PC-9 (cell line): ENCODE data around the gene RCN1. TPM values are rescaled to one million over a fixed set of nuclear protein-coding genes. Genes with fewer than 3 reads are reported as not detected.

Experiments
- BruUV-seq: library from RNA; stranded (reverse); fragments of 400-500 nt; replicated peaks from 2 replicates; lab custom pipeline; 2021; lab: Mats Ljungman, UMichigan
- CTCF ChIA-PET: fragments of 300-600 bp; sonication (Branson Sonifier 250); formaldehyde crosslinking; loops from one replicate; lab custom pipeline; 2022; ENCODE audit warnings: antibody characterized with exemption; lab: Charles Lee
- POLR2A ChIA-PET: fragments of 300-600 bp; sonication (Branson Sonifier 250); formaldehyde crosslinking; loops from one replicate; lab custom pipeline; 2022; ENCODE audit warnings: antibody characterized with exemption; ENCODE audit not compliant: unreplicated experiment; lab: Charles Lee
- DNase-seq, 2 experiments: peaks; one replicate each; pipeline versions ENCODE4 v3.0.0 to v3.0.0-alpha.2; 2015 to 2022; ENCODE audit warnings: mixed read lengths in 1 of 2
- H2AFZ ChIP-seq: fragments of 200-600 bp; sonication (generic); 2 replicates; pipeline ENCODE4 v1.8.1; 2017; ENCODE audit warnings: antibody characterized with exemption
- H3F3A ChIP-seq: fragments of 200-600 bp; sonication (generic); 2 replicates; pipeline ENCODE4 v1.8.1; 2017; ENCODE audit warnings: antibody characterized with exemption, mild to moderate bottlenecking, low read depth; ENCODE audit not compliant: insufficient read depth
- H3K27ac ChIP-seq: fragments of 200-600 bp; sonication (generic); 2 replicates; pipeline ENCODE4 v1.6.1; 2016; ENCODE audit warnings: mixed run types
- H3K27me3 ChIP-seq: fragments of 200-600 bp; sonication (generic); 2 replicates; pipeline ENCODE4 v1.6.1; 2016; ENCODE audit warnings: low read depth, mixed run types; ENCODE audit not compliant: insufficient read depth
- H3K36me3 ChIP-seq: fragments of 200-600 bp; sonication (generic); 2 replicates; pipeline ENCODE4 v1.6.1; 2016; ENCODE audit warnings: low read depth, mixed run types
- H3K4me1 ChIP-seq: fragments of 200-600 bp; sonication (generic); replicated peaks from 2 replicates; pipeline ENCODE4 v1.6.1; 2016; ENCODE audit warnings: mixed run types; ENCODE audit not compliant: insufficient read depth
- H3K4me2 ChIP-seq: fragments of 200-600 bp; sonication (generic); 2 replicates; pipeline ENCODE4 v1.6.1; 2017; ENCODE audit warnings: mixed run types
- H3K4me3 ChIP-seq: fragments of 200-600 bp; sonication (generic); 2 replicates; pipeline ENCODE4 v1.6.1; 2016; ENCODE audit warnings: mixed run types
- H3K79me2 ChIP-seq: fragments of 200-600 bp; sonication (generic); 2 replicates; pipeline ENCODE4 v1.6.1; 2017; ENCODE audit warnings: low read depth, mixed run types
- H3K9me2 ChIP-seq: fragments of 200-600 bp; sonication (generic); 2 replicates; pipeline ENCODE4 v1.8.1; 2017; ENCODE audit warnings: mild to moderate bottlenecking; ENCODE audit not compliant: insufficient read depth
- H3K9me3 ChIP-seq: fragments of 200-600 bp; sonication (generic); 2 replicates; pipeline ENCODE4 v1.8.1; 2016; ENCODE audit warnings: low read depth; ENCODE audit not compliant: insufficient read depth
- H4K20me1 ChIP-seq: fragments of 200-600 bp; sonication (generic); 2 replicates; pipeline ENCODE4 v1.8.1; 2017; ENCODE audit not compliant: insufficient read depth
- EZH2 ChIP-seq: fragments of 200-600 bp; sonication (generic); IDR thresholded peaks from 2 replicates; pipeline ENCODE4 v1.8.0; 2017; ENCODE audit warnings: antibody characterized with exemption, low read depth
- intact Hi-C: fragments of 100-400 bp; cut with micrococcal nuclease; formaldehyde crosslinking; loops from one replicate; pipeline ENCODE4 v1.10.0; 2022; ENCODE audit not compliant: unreplicated experiment
- total RNA-seq: library from RNA; stranded (reverse); gene quantifications from 2 replicates; pipeline ENCODE4 v1.2.3, GENCODE V29; 2021
- TF ChIP-seq, protein P1 (sequence below): fragments of 200-600 bp; sonication (generic); conservative IDR thresholded peaks from 2 replicates; pipeline ENCODE4 v1.6.1; 2017; ENCODE audit warnings: mixed run types, antibody characterized with exemption, mild to moderate bottlenecking, moderate library complexity

RCN1 gene
- total RNA-seq, 1 experiment from 2014 or later = 206 TPM

DNA sequence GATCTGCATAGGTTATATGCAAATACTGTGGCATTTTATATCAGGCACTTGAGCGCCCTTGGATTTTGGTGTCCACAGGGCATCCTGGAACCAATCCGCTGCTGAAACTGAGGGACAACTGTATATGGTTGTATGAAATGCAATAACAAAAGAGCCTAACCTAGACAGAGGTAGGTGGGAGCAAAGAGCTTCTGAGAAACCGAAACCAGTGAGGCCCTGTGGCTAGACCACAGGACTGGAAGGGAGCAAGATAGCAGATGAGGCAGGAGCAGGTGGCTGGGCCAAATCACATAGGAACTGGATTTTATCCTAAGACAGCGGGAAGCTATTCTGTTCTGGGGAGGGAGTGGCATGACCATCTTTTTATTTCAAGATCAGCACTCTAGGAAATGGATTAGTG, 30.1 kb downstream of the RCN1 start:
- DNase-seq = no peak
- Histone ChIP-seq H3K9me2 (peaks cover 5% of the 10 kb centered on the region; the same call in 1 of the 2 replicates), H3K36me3 (no peaks in the 10 kb centered on the region), H3K27ac (no peak overlapping the region), H4K20me1 (no peaks in the 10 kb centered on the region), H3K4me3 (no peak overlapping the region), H2AFZ (no peak overlapping the region), H3F3A (peaks cover 7% of the 10 kb centered on the region; the same call in 1 of the 2 replicates), H3K4me2 (no peak overlapping the region), H3K79me2 (no peaks in the 10 kb centered on the region), H3K4me1 (peaks cover 21% of the 10 kb centered on the region), H3K27me3 (no peaks in the 10 kb centered on the region), H3K9me3 (0 out of 2 replicates have a peak, but pooled peaks cover 3% of the 10 kb centered on the region)
- TF ChIP-seq, protein P1, sequence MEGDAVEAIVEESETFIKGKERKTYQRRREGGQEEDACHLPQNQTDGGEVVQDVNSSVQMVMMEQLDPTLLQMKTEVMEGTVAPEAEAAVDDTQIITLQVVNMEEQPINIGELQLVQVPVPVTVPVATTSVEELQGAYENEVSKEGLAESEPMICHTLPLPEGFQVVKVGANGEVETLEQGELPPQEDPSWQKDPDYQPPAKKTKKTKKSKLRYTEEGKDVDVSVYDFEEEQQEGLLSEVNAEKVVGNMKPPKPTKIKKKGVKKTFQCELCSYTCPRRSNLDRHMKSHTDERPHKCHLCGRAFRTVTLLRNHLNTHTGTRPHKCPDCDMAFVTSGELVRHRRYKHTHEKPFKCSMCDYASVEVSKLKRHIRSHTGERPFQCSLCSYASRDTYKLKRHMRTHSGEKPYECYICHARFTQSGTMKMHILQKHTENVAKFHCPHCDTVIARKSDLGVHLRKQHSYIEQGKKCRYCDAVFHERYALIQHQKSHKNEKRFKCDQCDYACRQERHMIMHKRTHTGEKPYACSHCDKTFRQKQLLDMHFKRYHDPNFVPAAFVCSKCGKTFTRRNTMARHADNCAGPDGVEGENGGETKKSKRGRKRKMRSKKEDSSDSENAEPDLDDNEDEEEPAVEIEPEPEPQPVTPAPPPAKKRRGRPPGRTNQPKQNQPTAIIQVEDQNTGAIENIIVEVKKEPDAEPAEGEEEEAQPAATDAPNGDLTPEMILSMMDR = no peak
- no peak for TF ChIP-seq EZH2
- no TSS peak for BruUV-seq
- ChIA-PET POLR2A (no interaction called here), CTCF (no interaction called here)
- intact Hi-C loops = no loop called here

DNA sequence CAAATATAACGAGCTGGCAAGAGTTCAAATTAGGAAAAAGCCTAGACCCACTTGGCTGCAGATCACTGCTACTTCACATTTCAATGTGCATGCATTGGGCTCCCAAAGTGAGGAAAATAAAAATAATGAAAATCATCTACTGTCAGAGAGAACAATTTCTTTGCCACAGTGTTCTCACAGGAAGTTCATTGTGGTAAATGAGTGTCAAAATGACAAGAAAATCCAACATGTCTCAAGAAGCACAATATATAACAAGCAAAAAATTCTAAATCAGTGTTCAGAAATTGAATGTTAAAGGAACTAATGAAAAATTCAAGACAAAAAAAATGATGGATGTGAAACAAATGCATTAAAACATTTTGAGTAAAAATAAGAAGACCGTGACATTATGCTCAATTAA, 31.3 kb downstream of the RCN1 start:
- Histone ChIP-seq H3K27me3 (no peaks in the 10 kb centered on the region), H3K79me2 (no peaks in the 10 kb centered on the region), H3K27ac (no peak overlapping the region), H3K4me2 (no peak overlapping the region), H3K4me3 (no peak overlapping the region), H3K9me3 (0 out of 2 replicates have a peak, but pooled peaks cover 3% of the 10 kb centered on the region), H4K20me1 (no peaks in the 10 kb centered on the region), H3K9me2 (peaks cover 5% of the 10 kb centered on the region; the same call in 1 of the 2 replicates), H3F3A (peaks cover 7% of the 10 kb centered on the region; the same call in 1 of the 2 replicates), H3K36me3 (no peaks in the 10 kb centered on the region), H3K4me1 (peaks cover 21% of the 10 kb centered on the region), H2AFZ (no peak overlapping the region)
- no TSS peak for BruUV-seq
- TF ChIP-seq, protein P1 = no peak
- TF ChIP-seq EZH2 = no peak
- no peak for DNase-seq
- intact Hi-C loops = no loop called here
- CTCF ChIA-PET = no interaction called here
- POLR2A ChIA-PET = no interaction called here

DNA sequence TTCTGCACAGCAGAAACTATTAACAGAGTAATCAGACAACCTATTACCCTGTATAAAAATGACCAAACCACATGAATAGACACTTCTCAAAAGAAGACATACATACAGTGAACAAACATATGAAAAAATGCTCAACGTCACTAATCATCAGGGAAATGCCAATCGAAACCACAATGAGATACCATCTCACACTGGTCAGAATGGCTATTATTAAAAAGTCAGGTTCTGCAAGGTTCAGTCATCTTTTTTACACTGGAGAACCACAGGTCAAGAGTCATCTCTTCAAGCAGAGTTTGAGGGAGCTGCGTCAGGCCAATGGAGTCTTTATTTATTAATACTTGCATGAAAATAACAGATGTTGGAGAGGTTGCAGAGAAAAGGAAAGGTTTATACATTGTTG, 40.4 kb downstream of the RCN1 start:
- H3K27ac ChIP-seq = peak overlapping the region; percentile 7
- H3K79me2 ChIP-seq = no peaks in the 10 kb centered on the region
- no peaks in the 10 kb centered on the region for H3K36me3 ChIP-seq
- H3K4me1 ChIP-seq = peaks cover 18% of the 10 kb centered on the region
- no peaks in the 10 kb centered on the region for H3K27me3 ChIP-seq
- no peak overlapping the region for H3K4me3 ChIP-seq
- POLR2A ChIA-PET = interaction anchor here (0.6 kb wide), 2 partner anchors 41 to 257 kb away, joined by 3 to 5 read pairs; partner anchors contain the start of gene RCN1
- peak; percentile 14 to 89 for DNase-seq
- peaks cover 12% of the 10 kb centered on the region for H3K9me3 ChIP-seq
- 0 out of 2 replicates have a peak, but pooled peaks cover 3% of the 10 kb centered on the region for H3K9me2 ChIP-seq
- TF ChIP-seq, protein P1 = no peak
- TF ChIP-seq EZH2 = no peak
- no peaks in the 10 kb centered on the region for H4K20me1 ChIP-seq
- peak overlapping the region; percentile 15 for H3K4me2 ChIP-seq
- no peak overlapping the region for H2AFZ ChIP-seq
- H3F3A ChIP-seq = no peaks in the 10 kb centered on the region; the same call in 1 of the 2 replicates
- CTCF ChIA-PET = no interaction called here
- intact Hi-C loops = loop anchor here (1.0 kb wide), 1 partner anchor 21 kb away; no protein-coding TSS in a partner anchor
- no TSS peak for BruUV-seq
